H1 (cell line): ENCODE data around the gene DISC1.

Experiments used
- ATF3 ChIP-seq: IDR thresholded peaks from 2 replicates; pipeline ENCODE4 v1.6.1; 2011; ENCODE audit warnings: low read depth, mild to moderate bottlenecking, low read length; ENCODE audit not compliant: insufficient read depth
- CTCF ChIP-seq, 3 experiments: IDR thresholded peaks; 1 replicate in 2 of 3; 2 replicates in 1 of 3; pipeline versions ENCODE4 v1.5.1 to v1.6.1; 2011; ENCODE audit warnings: low read length in 3 of 3, mild to moderate bottlenecking in 3 of 3, inconsistent platforms in 2 of 3, low read depth in 1 of 3, moderate library complexity in 1 of 3; ENCODE audit not compliant: insufficient read depth in 1 of 3; ENCODE audit errors: control extremely low read depth in 1 of 3
- NRF1 ChIP-seq: IDR thresholded peaks from 2 replicates; pipeline ENCODE4 v1.6.1; 2011; ENCODE audit warnings: mild to moderate bottlenecking, low read depth, low read length, improper control_type of control experiment
- POLR2A ChIP-seq, 2 experiments: IDR thresholded peaks; 1 replicate in 1 of 2; 2 replicates in 1 of 2; pipeline ENCODE4 v1.6.1; 2011; ENCODE audit warnings: low read depth in 2 of 2, low read length in 2 of 2, mild to moderate bottlenecking in 2 of 2; ENCODE audit errors: control extremely low read depth in 1 of 2
- SIN3A ChIP-seq, 2 experiments: IDR thresholded peaks in 1 of 2; conservative IDR thresholded peaks in 1 of 2; 2 replicates each; pipeline ENCODE4 v1.6.1; 2011 to 2012; ENCODE audit warnings: low read length in 2 of 2, improper control_type of control experiment in 1 of 2, low read depth in 1 of 2, mild to moderate bottlenecking in 1 of 2
- SUZ12 ChIP-seq: fragments of 200-600 bp; sonication (generic); IDR thresholded peaks from 2 replicates; pipeline ENCODE4 v1.6.1; 2012; ENCODE audit warnings: mild to moderate bottlenecking, inconsistent platforms, low read length, moderate library complexity, mixed read lengths
- TAF1 ChIP-seq: IDR thresholded peaks from 2 replicates; pipeline ENCODE4 v1.6.1; 2011; ENCODE audit warnings: mild to moderate bottlenecking, low read depth, low read length
- TCF12 ChIP-seq: IDR thresholded peaks from 2 replicates; pipeline ENCODE4 v1.6.1; 2011; ENCODE audit warnings: low read depth, mild to moderate bottlenecking, low read length

GRCh38 chr1:231774719-231775335 lies 148.2 kb downstream of the DISC1 start:
- TF ChIP-seq TCF12 = no peak
- TF ChIP-seq SIN3A (conservative IDR thresholded peaks at IDR 0.05 in 1 of 2, IDR thresholded peaks at IDR 0.05 in 1 of 2; ENCODE audit: low read depth in 1 of 2, low read length in 2 of 2) = no peak
- no peak for TF ChIP-seq CTCF (IDR thresholded peaks at IDR 0.05; ENCODE audit: control extremely low read depth in 1 of 3, insufficient read depth in 1 of 3, low read depth in 1 of 3, low read length in 3 of 3)
- no peak for TF ChIP-seq SUZ12
- no peak for TF ChIP-seq POLR2A (IDR thresholded peaks at IDR 0.05; ENCODE audit: control extremely low read depth in 1 of 2, low read depth in 2 of 2, low read length in 2 of 2)
- no peak for TF ChIP-seq TAF1
- no peak for TF ChIP-seq NRF1
- no peak for TF ChIP-seq ATF3
